ENCODE results near the gene GFOD1. TPM values are rescaled to one million over a fixed set of nuclear protein-coding genes. Genes with fewer than 3 reads are reported as not detected.

GFOD1 gene
- polyA plus RNA-seq, 2 of the 4 experiments (the other 2 are of a cell fraction): 2.7 to 3.5 TPM

GRCh38 chr6:13491538-13491937 is 4.1 kb upstream of the GFOD1 start:
- ChIA-PET POLR2A (no interaction called here), CTCF (no interaction called here)
- FAIRE-seq: no peak
- no peak for TF ChIP-seq NR3C1 (IDR thresholded peaks at IDR 0.05)
- no peak for TF ChIP-seq ESRRA (IDR thresholded peaks at IDR 0.05; ENCODE audit: borderline replicate concordance, low read length)
- no peak for TF ChIP-seq CHD4 (IDR thresholded peaks at IDR 0.05; ENCODE audit: borderline replicate concordance)
- no peak for TF ChIP-seq BHLHE40 (IDR thresholded peaks at IDR 0.05; ENCODE audit: low read depth, low read length)
- TF ChIP-seq NPAS2 (CRISPR knock-in tag; IDR thresholded peaks at IDR 0.05; ENCODE audit: borderline replicate concordance): no peak
- no peak for TF ChIP-seq BCL3 (IDR thresholded peaks at IDR 0.05)
- TF ChIP-seq EHF (CRISPR knock-in tag; IDR thresholded peaks at IDR 0.05): no peak
- no peak for TF ChIP-seq POLR2A (IDR thresholded peaks at IDR 0.05; ENCODE audit: low read length)
- no peak for TF ChIP-seq CBX2 (IDR thresholded peaks at IDR 0.05; ENCODE audit: borderline replicate concordance, low read depth)
- TF ChIP-seq CHD2 (IDR thresholded peaks at IDR 0.05; ENCODE audit: low read length, partially characterized antibody): no peak
- TF ChIP-seq FOSL2 (IDR thresholded peaks at IDR 0.05): no peak
- no peak for TF ChIP-seq FOSL2 (CRISPR knock-in tag; IDR thresholded peaks at IDR 0.05)
- TF ChIP-seq TFCP2L1 (CRISPR knock-in tag; IDR thresholded peaks at IDR 0.05): no peak
- TF ChIP-seq USF2 (IDR thresholded peaks at IDR 0.05): no peak
- no peak for TF ChIP-seq RAD21 (conservative IDR thresholded peaks at IDR 0.05 in 1 of 2, IDR thresholded peaks at IDR 0.05 in 1 of 2)
- no peak for TF ChIP-seq KDM1A (IDR thresholded peaks at IDR 0.05; ENCODE audit: low read depth)
- TF ChIP-seq CBX8 (IDR thresholded peaks at IDR 0.05): no peak
- no peak for TF ChIP-seq MAX (IDR thresholded peaks at IDR 0.05)
- no peak overlapping the region for H3K4me3 ChIP-seq
- no peaks in the 10 kb centered on the region for H3K9me3 ChIP-seq
- DNase-seq (ENCODE audit: low read depth in 1 of 2, low spot score in 1 of 2): no peak
- H3K4me1 ChIP-seq: peaks cover 9% of the 10 kb centered on the region; the same call in 2 of the 3 replicates
- no peak overlapping the region for H3K27ac ChIP-seq
- WGBS (ENCODE audit: missing lambda C conversion rate): 81% methylated on average over 3 of the region's 3 CpGs
- no peak overlapping the region for H3K4me2 ChIP-seq
- no peak for ATAC-seq

- H3K4me1 ChIP-seq: 0 out of 3 replicates have a peak, but pooled peaks cover 5% of the 10 kb centered on the region
- ChIA-PET CTCF (no interaction called here), POLR2A (no interaction called here)
- H3K4me2 ChIP-seq: no peak overlapping the region
- DNase-seq (ENCODE audit: low read depth in 1 of 2, low spot score in 1 of 2) (no peak), FAIRE-seq (no peak), ATAC-seq (no peak)
- TF ChIP-seq USF2 (IDR thresholded peaks at IDR 0.05): no peak
- no peak for TF ChIP-seq KDM5A (IDR thresholded peaks at IDR 0.05)
- TF ChIP-seq REST (IDR thresholded peaks at IDR 0.05): no peak
- no peak for TF ChIP-seq SREBF2 (IDR thresholded peaks at IDR 0.05)
- TF ChIP-seq FOXS1 (CRISPR knock-in tag; IDR thresholded peaks at IDR 0.05): no peak
- TF ChIP-seq MAFK (IDR thresholded peaks at IDR 0.05; ENCODE audit: partially characterized antibody): no peak
- TF ChIP-seq EHMT2 (IDR thresholded peaks at IDR 0.05; ENCODE audit: low read depth): no peak
- TF ChIP-seq TP53 (CRISPR knock-in tag; IDR thresholded peaks at IDR 0.05): no peak
- TF ChIP-seq HOXB5 (CRISPR knock-in tag; IDR thresholded peaks at IDR 0.05): no peak
- TF ChIP-seq BHLHE40 (IDR thresholded peaks at IDR 0.05; ENCODE audit: low read depth, low read length): no peak
- no peak for TF ChIP-seq MAZ (IDR thresholded peaks at IDR 0.05; ENCODE audit: borderline replicate concordance, low read depth, low read length)
- no peak for TF ChIP-seq PHF8 (IDR thresholded peaks at IDR 0.05; ENCODE audit: borderline replicate concordance, low read depth)
- WGBS (ENCODE audit: missing lambda C conversion rate): 66% methylated on average over 3 of the region's 3 CpGs
- H3K27ac ChIP-seq: no peak overlapping the region
- H3K9me3 ChIP-seq: no peaks in the 10 kb centered on the region
- H3K4me3 ChIP-seq: no peak overlapping the region
These were observed 3.0 kb upstream of the GFOD1 start for GRCh38 chr6:13490402-13490801.

Measured in A549 (cell line).